Uterus (tissue), 4 donors: ENCODE results near the gene MAD1L1. TPM values are rescaled to one million over a fixed set of nuclear protein-coding genes. Genes with fewer than 3 reads are reported as not detected.

Source experiments
- DNase-seq, 2 donors: peaks; one replicate each; pipeline ENCODE4 v3.0.0-alpha.2; 2019 to 2020
- H3K27ac ChIP-seq, 2 donors: fragments of 200-600 bp; sonication (generic); 1 replicate in 1 of 2; 2 replicates in 1 of 2; pipeline ENCODE4 v1.5.1; 2016 to 2018
- H3K27me3 ChIP-seq, 2 donors: fragments of 200-600 bp; sonication (generic); one replicate each; pipeline ENCODE4 v1.5.1; 2018 to 2019; ENCODE audit warnings: control low read depth in 1 of 2
- H3K36me3 ChIP-seq, 2 donors: fragments of 200-600 bp; sonication (generic); one replicate each; pipeline ENCODE4 v1.5.1; 2019; ENCODE audit warnings: control low read depth in 1 of 2
- H3K4me1 ChIP-seq, 2 donors: fragments of 200-600 bp; sonication (generic); one replicate each; pipeline ENCODE4 v1.5.1; 2018 to 2019; ENCODE audit warnings: control low read depth in 1 of 2
- H3K4me3 ChIP-seq, 2 donors: fragments of 200-600 bp; sonication (generic); 1 replicate in 1 of 2; 2 replicates in 1 of 2; pipeline ENCODE4 v1.5.1; 2018 to 2019; ENCODE audit warnings: mild to moderate bottlenecking in 1 of 2
- H3K9me3 ChIP-seq, 2 donors: fragments of 200-600 bp; sonication (generic); one replicate each; pipeline ENCODE4 v1.5.1; 2019; ENCODE audit warnings: control low read depth in 1 of 2
- POLR2A ChIP-seq, 2 donors: fragments of 450-650 bp; IDR thresholded peaks; one replicate each; pipeline ENCODE4 v1.6.1; 2016; ENCODE audit warnings: antibody characterized with exemption in 2 of 2, mild to moderate bottlenecking in 1 of 2, moderate library complexity in 1 of 2
- intact Hi-C: fragments of 100-400 bp; cut with DNase I; formaldehyde crosslinking; loops from one replicate; pipeline ENCODE4 v1.15.1; 2023; ENCODE audit warnings: low total_unique reads
- total RNA-seq, 4 donors: library from RNA; depleted of rRNA in 3 of 4; stranded (reverse); fragments of >200 nt in 3 of 4; gene quantifications; one replicate each; pipeline versions ENCODE4 v1.1.0 to v1.2.4, GENCODE V29; 2014 to 2023
- TF ChIP-seq, protein P1 (sequence below), 4 experiments: fragments of 200-600 bp in 2 of 4; fragments of 450-650 bp in 2 of 4; sonication (generic) in 2 of 4; IDR thresholded peaks; one replicate each; pipeline ENCODE4 v1.5.1; 2016 to 2019; ENCODE audit warnings: antibody characterized with exemption in 4 of 4, mild to moderate bottlenecking in 2 of 4, moderate library complexity in 1 of 4
- donor health status: DM: yes; HTN: yes; CAD: no.

The MAD1L1 gene
- total RNA-seq, 4 donors from 2014 or later = 13.3 to 37.4 (median 33.1) TPM

DNA sequence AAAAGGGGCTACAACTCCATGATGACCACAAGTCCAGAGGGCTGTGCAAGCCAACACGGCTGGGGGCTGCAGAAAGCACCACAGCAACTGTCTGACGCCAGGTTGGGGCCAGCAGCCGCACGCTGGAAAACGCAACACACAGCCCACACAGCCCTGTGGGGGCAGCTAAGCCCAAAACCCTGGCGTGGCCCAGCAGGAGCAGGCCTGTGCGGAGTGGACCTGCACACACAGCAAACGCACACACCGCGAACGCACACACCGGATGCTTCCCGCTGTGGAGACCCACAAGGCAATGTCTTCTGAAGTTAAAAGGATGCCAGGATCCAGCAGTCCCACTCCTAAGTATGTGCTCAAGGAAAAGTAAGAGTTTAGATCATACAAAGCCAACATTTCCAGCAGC lies 121.2 kb downstream of the MAD1L1 start:
- TF ChIP-seq, protein P1, sequence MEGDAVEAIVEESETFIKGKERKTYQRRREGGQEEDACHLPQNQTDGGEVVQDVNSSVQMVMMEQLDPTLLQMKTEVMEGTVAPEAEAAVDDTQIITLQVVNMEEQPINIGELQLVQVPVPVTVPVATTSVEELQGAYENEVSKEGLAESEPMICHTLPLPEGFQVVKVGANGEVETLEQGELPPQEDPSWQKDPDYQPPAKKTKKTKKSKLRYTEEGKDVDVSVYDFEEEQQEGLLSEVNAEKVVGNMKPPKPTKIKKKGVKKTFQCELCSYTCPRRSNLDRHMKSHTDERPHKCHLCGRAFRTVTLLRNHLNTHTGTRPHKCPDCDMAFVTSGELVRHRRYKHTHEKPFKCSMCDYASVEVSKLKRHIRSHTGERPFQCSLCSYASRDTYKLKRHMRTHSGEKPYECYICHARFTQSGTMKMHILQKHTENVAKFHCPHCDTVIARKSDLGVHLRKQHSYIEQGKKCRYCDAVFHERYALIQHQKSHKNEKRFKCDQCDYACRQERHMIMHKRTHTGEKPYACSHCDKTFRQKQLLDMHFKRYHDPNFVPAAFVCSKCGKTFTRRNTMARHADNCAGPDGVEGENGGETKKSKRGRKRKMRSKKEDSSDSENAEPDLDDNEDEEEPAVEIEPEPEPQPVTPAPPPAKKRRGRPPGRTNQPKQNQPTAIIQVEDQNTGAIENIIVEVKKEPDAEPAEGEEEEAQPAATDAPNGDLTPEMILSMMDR (IDR thresholded peaks at IDR 0.05) = no peak
- TF ChIP-seq POLR2A (IDR thresholded peaks at IDR 0.05) = no peak
- Histone ChIP-seq H3K4me1 (peaks cover 0 to 5% of the 10 kb centered on the region in 2 donors), H3K4me3 (no peak overlapping the region), H3K9me3 (no peaks in the 10 kb centered on the region), H3K27ac (no peak overlapping the region), H3K36me3 (no peaks in the 10 kb centered on the region), H3K27me3 (no peaks in the 10 kb centered on the region)
- no peak for DNase-seq
- intact Hi-C loops = no loop called here

DNA sequence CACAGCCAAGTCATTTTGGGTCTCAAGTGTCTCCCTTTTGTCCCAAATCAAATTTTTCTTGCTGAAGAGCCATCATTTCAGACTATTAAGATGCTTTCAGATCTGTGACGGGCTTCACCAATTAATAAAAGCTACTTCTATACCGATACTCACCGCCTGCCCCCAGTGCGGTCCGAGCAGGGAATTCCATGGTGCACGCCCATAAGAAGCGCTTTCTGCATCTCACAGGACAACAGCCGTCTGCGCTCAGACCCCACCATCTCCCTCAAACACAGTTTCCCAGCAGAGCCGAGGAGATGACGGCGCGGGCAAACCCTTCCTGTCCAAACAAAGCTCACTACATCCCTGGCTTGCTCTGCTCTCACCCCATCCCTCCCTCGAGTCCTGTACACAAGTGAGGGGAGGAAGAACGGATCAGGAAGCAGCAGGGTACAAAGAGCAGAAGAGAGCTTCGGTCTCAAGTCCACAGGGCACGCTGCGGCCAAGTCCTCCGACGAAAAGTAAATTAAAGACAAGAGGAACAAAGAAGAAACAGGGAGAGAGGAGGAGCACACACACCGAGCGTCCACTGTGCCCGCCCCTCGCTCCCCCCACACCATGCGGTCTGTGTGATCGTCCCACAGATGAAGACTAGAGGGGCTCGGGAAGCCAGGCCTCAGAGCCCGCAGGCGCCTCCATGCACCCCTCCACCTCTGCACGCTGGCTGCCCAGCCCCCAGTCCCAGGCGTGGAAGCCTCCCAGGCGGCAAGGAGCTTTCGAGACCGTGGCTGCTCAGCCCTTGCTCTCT lies 121.9 kb downstream of the MAD1L1 start:
- H3K27ac ChIP-seq = no peak overlapping the region
- intact Hi-C loops = no loop called here
- H3K4me3 ChIP-seq = no peak overlapping the region

DNA sequence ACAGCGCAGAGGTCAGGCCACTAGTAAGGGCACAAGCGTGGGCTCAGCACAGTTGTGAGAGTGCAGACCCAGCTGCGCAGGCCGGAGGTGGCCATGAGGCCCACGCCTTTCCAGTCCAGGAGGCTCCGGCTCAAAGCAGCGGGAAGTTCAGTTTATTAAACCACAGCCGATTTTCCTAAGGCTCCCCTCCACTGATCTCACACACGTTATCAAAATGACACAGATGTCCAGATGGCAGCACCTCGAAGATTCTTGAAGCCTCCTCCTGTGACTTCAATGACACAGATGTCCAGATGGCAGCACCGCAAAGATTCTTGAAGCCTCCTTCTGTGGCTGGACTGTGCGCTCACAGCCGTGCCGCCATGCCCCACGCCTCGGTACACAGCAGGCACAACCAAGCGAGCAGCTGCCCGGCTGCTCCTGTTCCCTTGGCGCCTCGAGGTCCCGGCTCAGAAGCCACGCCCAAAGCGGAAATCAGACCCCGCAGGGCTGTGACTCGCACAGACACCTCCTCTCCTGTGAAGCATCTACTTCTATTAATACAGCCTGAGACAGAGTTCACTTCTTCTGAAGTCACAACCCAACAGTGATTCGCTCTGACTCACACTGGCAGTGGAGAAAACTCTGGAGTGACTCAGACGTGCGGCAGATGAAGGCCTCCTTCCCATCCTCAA lies 122.7 kb downstream of the MAD1L1 start:
- no peaks in the 10 kb centered on the region for H3K27me3 ChIP-seq
- no peak for DNase-seq
- H3K27ac ChIP-seq = no peak overlapping the region
- H3K9me3 ChIP-seq = no peaks in the 10 kb centered on the region
- H3K4me3 ChIP-seq = no peak overlapping the region
- H3K4me1 ChIP-seq = peaks cover 0 to 4% of the 10 kb centered on the region in 2 donors
- intact Hi-C loops = no loop called here
- TF ChIP-seq, protein P1 (IDR thresholded peaks at IDR 0.05) = no peak
- no peak for TF ChIP-seq POLR2A (IDR thresholded peaks at IDR 0.05)
- no peaks in the 10 kb centered on the region for H3K36me3 ChIP-seq

More for the DNA sequence above, 121.9 kb downstream of the MAD1L1 start:
- Histone ChIP-seq H3K36me3 (no peaks in the 10 kb centered on the region), H3K4me1 (no peaks in the 10 kb centered on the region), H3K27me3 (no peaks in the 10 kb centered on the region), H3K9me3 (no peaks in the 10 kb centered on the region)
- TF ChIP-seq, protein P1 (IDR thresholded peaks at IDR 0.05) = no peak
- TF ChIP-seq POLR2A (IDR thresholded peaks at IDR 0.05) = no peak
- no peak for DNase-seq

DNA sequence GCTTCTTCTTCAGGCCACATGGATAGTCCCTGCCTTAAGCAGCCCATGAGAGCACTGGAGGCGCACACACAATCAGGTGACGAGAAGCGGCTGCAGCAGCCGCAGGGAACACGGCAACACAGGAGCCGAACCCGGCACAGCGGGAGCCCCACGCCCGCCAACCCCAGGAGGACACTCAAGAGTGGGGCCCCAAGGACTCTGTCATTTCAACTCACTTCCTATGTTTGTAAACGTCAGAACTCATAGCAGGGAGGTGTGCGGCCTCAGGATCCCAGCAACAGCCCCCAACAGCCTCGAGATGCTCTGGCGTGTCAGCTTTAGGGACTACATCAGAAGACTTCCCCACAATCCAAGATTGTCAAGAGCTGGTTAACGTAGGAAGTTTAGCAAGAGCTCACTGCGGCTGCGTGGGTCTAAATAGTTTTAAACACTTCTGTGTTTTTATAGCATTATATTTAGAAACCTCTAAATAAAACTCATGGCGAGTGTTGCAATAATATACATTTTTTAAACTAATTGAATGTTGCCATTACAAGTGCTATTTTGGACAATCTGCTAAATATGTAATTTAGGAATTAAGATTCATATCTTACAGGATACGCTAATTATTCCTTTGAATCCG lies 123.4 kb downstream of the MAD1L1 start:
- Histone ChIP-seq H3K27ac (no peak overlapping the region), H3K27me3 (no peaks in the 10 kb centered on the region), H3K9me3 (no peaks in the 10 kb centered on the region), H3K4me3 (no peak overlapping the region), H3K4me1 (peaks cover 0 to 11% of the 10 kb centered on the region in 2 donors), H3K36me3 (no peaks in the 10 kb centered on the region)
- DNase-seq = no peak
- intact Hi-C loops = no loop called here
- TF ChIP-seq, protein P1 (IDR thresholded peaks at IDR 0.05) = no peak
- no peak for TF ChIP-seq POLR2A (IDR thresholded peaks at IDR 0.05)
